Activated CD4-positive, alpha-beta T cell treated with anti-CD3 and anti-CD28 coated beads, Interleukin-2, Interleukin-6, amounts not matched to agents 100 ng/mL and 50 ng/mL, durations not matched to agents 16 hours and 8 hours (primary cell): Measurements from ENCODE around the gene AIP.
"Not testable (repeated sequence)": the region's sequence is repeated elsewhere in the genome, so short reads cannot be mapped to it uniquely, and the experiment has no call there.

ENCODE experiments used
- DNase-seq: peaks from one replicate; pipeline ENCODE4 v3.0.0-alpha.2; 2020

AIP gene

GRCh38 chr11:67449116-67449844 lies 33.5 kb upstream of the AIP start:
- DNase-seq: no peak

- no peak for DNase-seq
These were observed 31.8 kb upstream of the AIP start for GRCh38 chr11:67450796-67451657.

- DNase-seq: no peak
These were observed 31.2 kb upstream of the AIP start for GRCh38 chr11:67451658-67451976.

- no peak for DNase-seq
These were observed 30.5 kb upstream of the AIP start, which contains the start of gene GPR152 for GRCh38 chr11:67452141-67452952. Gene GPR152, minus strand, starts transcription at chr11:67452729. Its CDS starts 5 bp downstream, at chr11:67452724.

DNA sequence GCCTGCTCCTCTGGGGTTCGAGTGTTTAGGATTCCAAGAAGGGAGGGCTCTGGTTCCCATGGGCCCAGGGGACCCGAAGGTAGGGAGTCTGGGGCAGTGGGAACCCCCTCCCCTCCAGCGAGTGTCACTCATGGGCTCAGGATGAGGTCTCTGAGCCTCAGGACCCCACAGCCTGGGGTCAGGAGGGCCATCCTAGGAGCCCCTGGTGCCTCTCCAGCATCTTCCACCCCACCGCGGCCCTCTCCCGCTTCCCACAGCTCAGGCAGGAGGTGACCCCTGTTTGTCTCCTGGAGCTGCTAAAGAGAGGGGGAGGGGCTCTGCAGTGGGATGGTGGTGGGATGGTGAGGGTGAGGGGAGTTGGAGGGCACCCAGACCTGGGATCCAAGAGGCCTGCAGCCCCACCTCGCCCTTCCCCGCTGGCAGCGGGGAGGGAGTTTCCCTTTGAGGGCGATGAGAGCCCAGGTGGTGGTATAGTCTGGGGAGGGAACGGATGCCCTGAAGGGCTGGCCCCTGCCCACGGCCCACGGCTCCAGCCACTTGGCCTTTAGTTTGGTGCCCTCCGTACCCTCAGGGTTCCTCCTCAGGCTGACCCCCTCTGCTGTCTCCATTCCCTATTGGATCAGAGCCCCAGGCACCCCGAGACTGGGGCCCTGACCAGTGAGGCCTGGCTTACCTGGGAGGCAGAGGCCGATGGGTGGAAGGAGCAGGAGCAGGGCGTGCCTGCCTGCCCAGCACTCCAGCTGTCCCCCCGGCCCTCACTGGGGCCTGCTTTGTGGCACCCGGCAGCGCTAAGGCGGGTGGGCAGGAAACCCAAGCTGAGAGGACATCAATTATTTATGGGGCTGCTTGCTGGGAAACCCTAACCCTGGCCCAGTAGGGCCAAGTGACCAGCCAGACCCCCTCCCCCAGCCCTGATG lies 28.8 kb upstream of the AIP start:
- no peak for DNase-seq

DNA sequence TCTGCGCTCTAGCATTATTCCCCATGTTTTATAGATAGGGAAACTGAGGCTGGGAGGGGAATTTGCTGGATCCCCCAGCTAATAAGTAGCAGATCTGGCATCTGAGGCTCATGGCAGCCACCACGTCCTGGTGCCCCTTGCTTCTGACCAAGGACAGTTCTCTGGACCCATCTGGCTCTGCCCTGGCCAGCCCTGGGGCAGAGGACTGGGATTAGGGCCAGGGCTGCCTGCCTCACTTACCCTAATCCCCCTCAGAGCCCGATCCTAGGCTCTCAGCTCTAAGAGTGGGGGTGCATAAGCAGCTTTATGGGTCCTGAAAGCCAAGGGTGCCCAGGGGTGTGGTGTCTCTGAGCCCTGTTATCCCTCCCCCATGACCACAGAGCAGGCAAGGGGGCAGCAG lies 27.8 kb upstream of the AIP start, which contains the start of gene CABP4:
CABP4 (plus strand) TSS at position 301 of the 400 bp plus-strand sequence; CDS start at position 371, 70 bp downstream.
- DNase-seq: no peak

DNA sequence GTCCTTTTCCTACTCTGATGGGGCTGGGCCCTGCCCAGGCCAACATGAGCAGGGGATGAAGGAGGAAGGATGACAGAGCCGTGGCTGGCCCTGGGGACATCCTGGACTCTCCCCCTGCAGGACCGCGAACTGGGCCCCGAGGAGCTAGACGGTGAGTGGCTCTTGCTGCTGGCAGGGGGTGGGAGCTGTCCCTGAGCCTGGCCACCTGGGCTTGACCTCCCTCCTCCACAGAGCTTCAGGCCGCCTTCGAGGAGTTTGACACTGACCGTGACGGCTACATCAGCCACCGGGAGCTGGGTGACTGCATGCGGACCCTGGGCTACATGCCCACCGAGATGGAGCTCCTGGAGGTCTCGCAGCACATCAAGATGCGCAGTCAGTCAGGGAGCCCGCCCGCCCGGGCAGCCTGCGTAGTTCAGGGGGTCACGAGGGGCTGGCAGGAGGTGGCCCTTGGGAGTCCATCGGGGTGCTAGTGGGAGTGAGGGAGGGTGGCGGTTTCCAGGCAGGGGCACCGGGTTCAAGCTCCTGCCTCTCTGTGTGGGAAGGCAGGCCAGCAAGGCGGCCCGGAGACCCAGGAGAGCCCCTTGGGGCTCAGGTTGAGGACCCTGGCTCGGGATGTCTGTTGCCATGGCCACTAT lies 26.6 kb upstream of the AIP start:
- no peak for DNase-seq

DNA sequence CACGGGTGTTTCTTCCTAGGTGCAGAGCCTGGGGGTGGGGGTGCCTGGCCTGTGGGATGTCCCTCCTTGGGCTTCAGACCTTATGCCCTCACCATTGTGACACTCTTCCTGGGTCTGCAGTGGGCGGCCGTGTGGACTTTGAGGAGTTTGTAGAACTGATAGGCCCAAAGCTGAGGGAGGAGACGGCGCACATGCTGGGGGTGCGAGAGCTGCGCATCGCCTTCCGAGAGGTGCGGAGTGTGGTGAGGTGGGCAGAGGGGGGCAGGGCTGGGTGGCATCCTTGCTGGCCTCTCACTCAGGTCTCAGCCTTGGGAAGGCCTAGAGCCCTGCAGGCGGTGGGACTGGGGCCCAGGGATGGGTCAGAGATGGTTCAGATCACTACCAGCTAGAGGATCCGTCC lies 25.4 kb upstream of the AIP start:
- DNase-seq: no peak

DNA sequence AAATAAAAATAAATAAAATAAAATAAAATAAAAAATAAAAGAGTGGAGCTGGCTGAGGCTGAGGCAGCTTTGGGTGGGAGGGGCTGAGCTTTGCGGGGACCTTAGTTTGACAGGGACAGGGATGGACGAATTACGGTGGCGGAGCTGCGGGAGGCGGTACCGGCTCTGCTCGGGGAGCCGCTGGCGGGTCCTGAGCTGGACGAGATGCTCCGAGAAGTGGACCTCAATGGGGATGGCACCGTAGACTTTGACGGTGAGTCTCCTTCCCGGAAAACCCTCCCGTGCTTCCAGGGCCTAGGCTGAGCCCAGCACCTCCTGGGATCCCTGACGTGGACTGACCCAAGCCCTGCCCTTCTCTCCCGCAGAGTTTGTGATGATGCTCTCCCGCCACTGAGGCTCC lies 24.6 kb upstream of the AIP start:
- no peak for DNase-seq

- no peak for DNase-seq
These were observed 19.6 kb upstream of the AIP start for GRCh38 chr11:67463186-67463585.

GRCh38 chr11:67463680-67464410 lies 19.0 kb upstream of the AIP start:
- no peak for DNase-seq

- peak; percentile 98 for DNase-seq
These were observed 18.2 kb upstream of the AIP start for GRCh38 chr11:67464411-67465188.

- DNase-seq: no peak
These were observed 17.7 kb upstream of the AIP start for GRCh38 chr11:67465189-67465510.

DNA sequence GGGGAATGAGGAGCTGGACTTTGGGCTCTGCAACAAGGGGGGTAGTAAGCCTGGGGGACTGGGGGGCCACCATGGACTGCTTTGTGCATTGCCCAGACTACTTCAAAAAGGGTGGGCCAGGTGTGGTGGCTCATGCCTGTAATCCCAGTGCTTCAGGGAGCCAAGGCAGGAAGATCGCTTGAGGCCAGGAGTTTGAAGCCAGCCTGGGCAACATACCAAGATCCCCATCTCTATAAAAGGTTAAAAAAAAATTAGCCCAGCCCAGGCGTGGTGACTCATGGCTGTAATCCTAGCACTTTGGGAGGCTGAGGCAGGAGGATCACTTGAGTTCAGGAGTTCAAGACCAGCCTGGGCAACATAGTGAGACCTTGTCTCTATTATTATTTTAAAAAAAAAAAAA lies 17.3 kb upstream of the AIP start:
- not testable (repeated sequence) for DNase-seq

DNA sequence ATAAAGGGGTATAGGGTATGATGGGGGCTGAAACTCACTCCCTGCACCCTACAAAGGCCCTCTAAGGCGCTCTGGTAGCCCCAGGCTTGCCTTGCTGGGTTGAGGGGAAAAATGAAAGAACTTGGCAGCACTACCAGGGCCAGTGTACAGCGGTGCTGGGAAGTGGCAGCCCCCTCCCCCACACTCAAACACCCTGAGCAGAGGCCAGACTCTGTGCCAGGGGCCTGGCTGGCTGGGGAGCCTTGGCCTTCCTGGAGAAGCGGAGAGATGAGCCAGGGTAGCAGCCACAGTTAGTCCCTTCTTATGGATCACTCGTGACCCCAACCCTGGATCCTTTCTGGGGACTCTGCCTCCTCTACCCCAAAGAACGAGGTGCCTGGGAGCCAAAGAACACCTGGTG lies 16.5 kb upstream of the AIP start:
- DNase-seq: no peak

DNA sequence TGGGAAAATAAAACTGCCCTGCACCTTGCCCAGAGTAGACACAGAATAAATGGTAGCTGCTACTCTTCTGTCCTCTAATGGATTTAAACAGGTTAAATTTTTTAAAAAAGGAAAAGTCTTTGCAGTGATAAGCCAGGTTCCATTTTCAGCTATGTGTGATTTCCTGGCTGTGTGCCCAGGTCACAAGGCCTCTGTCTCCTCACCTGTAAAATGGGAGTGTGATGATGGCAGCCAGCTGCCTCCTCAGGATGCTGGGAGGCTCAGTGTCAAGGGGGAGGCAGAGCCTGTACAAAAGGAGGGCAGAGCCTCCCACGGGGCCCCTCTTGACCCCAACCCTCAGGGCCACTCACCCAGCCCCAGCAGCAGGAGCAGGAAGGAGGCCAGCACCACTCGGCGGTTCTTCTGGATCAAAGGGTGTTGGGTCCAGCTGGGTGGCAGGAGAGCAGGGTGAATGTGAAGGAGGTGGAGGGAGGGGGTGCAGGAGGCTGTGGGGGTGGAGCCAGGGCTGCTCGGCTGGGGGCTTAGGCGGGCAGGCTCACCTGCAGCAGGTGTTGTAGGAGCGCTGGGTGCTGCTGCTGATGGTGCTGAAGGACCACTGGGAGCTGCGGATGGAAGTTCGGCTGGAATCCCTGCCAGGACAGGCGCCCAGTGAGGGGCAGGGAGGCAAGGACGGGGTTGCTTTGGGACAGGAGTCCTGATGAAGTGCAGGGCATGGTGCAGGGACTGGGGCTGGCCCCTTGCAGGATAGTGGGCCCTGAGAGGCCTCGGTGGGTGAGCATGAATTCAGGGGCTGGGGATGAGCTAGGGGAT lies 15.7 kb upstream of the AIP start:
- DNase-seq: no peak

DNA sequence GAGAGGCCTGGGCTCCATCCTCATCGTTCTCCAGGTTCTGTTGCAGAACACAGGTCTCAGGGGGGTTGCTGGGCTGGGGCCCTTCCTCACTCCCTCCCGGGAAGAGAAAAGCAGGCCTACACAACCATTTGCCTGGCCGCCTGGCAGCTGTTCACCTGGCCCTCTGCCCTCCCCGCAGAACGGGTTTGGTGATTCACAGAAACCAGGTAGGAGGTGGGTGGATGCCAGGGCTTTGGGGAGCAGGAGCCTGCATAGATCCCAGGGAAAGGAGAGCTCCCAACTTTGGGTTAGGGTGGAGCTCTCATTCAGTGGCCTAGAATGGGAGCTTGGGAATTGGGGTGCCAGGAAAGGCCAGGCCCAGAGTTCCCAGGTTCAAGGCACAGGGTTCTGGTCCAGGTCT lies 14.8 kb upstream of the AIP start:
- no peak for DNase-seq

GRCh38 chr11:67468456-67468758 lies 14.4 kb upstream of the AIP start:
- no peak for DNase-seq

- peak; percentile 96 for DNase-seq
These were observed 13.9 kb upstream of the AIP start, which contains the start of gene TMEM134 for GRCh38 chr11:67468759-67469507. Gene TMEM134, minus strand, starts transcription at chr11:67469251. Its CDS starts 59 bp downstream, at chr11:67469192.
